Thyroid gland (tissue), 4 donors: ENCODE measurements around the gene CSAG1. TPM values are rescaled to one million over a fixed set of nuclear protein-coding genes. Genes with fewer than 3 reads are reported as not detected.
"Not testable (repeated sequence)": the region's sequence is repeated elsewhere in the genome, so short reads cannot be mapped to it uniquely, and the experiment has no call there.

Experiments
- DNase-seq, 2 donors: peaks; one replicate each; pipeline ENCODE4 v3.0.0-alpha.2; 2019
- H3K27ac ChIP-seq, 3 donors: fragments of 200-600 bp; sonication (generic); 1 replicate in 2 of 3; 2 replicates in 1 of 3; pipeline ENCODE4 v1.5.1; 2016 to 2019; ENCODE audit warnings: mild to moderate bottlenecking in 1 of 3, moderate library complexity in 1 of 3
- H3K27me3 ChIP-seq: fragments of 200-600 bp; sonication (generic); one replicate; pipeline ENCODE4 v1.5.1; 2019
- H3K36me3 ChIP-seq, 2 donors: fragments of 200-600 bp; sonication (generic); one replicate each; pipeline ENCODE4 v1.5.1; 2016 to 2019
- H3K4me1 ChIP-seq, 2 donors: fragments of 200-600 bp; sonication (generic); one replicate each; pipeline ENCODE4 v1.5.1; 2017 to 2019
- H3K4me3 ChIP-seq, 3 donors: fragments of 200-600 bp; sonication (generic); replicated peaks in 1 of 3; 1 replicate in 2 of 3; 2 replicates in 1 of 3; pipeline ENCODE4 v1.5.1; 2016; ENCODE audit warnings: mild to moderate bottlenecking in 1 of 3
- H3K9me3 ChIP-seq: fragments of 200-600 bp; sonication (generic); one replicate; pipeline ENCODE4 v1.5.1; 2017
- WGBS, 2 donors: methylation state at CpG; one replicate each; pipeline ENCODE4 v1.1.5; 2017; 5-methylcytosine and 5-hydroxymethylcytosine counted together
- intact Hi-C: fragments of 100-400 bp; cut with DNase I; formaldehyde crosslinking; loops from one replicate; pipeline ENCODE4 v1.15.1; 2023
- total RNA-seq, 4 donors: library from RNA; depleted of rRNA; stranded (reverse); fragments of >200 nt; gene quantifications; one replicate each; pipeline ENCODE4 v1.2.3, GENCODE V29; 2016

Gene CSAG1
- total RNA-seq, 4 donors from 2014 or later = not detected

DNA sequence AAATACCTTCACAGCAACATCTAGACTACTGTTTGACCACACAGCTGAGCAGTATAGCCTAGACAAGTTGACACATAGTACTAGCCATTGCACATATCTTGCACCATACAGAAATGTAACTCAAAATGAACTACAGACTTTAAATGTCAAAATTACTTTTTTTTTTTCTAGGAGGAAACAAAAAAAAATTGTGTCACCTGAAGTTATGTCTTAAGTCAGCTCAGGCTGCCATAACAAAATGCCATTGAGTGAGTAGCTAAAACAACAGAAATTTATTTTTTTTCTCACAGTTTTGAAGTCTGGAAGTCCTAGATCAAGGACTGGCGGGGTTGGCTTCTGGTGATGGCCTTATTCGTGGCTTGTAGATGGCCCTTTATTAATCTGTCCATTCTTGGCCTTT is 24.3 kb downstream of the CSAG1 start, which contains the start of gene CSAG2:
TSS of gene CSAG2 (minus strand) at position 101 of the 400 bp plus-strand sequence. CDS start 161 bp downstream, outside the sequence.
- H3K27me3 ChIP-seq, H3K4me3 ChIP-seq, H3K4me1 ChIP-seq, H3K9me3 ChIP-seq, intact Hi-C loops, H3K27ac ChIP-seq, H3K36me3 ChIP-seq, DNase-seq: not testable (repeated sequence)
- WGBS, 2 donors = no CpG with 5 or more reads among the region's 2 CpGs

- H3K9me3 ChIP-seq, H3K36me3 ChIP-seq, DNase-seq, intact Hi-C loops, H3K4me3 ChIP-seq, H3K4me1 ChIP-seq, H3K27ac ChIP-seq, H3K27me3 ChIP-seq: not testable (repeated sequence)
- 60 to 100% methylated on average over 1 to 2 of the region's 7 CpGs for WGBS, 2 donors
These were observed 27.0 kb downstream of the CSAG1 start for GRCh38 chrX:152706500-152706899.

DNA sequence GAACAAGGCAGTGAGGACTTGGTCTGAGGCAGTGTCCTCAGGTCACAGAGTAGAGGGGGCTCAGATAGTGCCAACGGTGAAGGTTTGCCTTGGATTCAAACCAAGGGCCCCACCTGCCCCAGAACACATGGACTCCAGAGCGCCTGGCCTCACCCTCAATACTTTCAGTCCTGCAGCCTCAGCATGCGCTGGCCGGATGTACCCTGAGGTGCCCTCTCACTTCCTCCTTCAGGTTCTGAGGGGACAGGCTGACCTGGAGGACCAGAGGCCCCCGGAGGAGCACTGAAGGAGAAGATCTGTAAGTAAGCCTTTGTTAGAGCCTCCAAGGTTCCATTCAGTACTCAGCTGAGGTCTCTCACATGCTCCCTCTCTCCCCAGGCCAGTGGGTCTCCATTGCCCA is 33.1 kb downstream of the CSAG1 start:
- H3K27ac ChIP-seq, H3K4me1 ChIP-seq, H3K36me3 ChIP-seq, intact Hi-C loops, DNase-seq, H3K4me3 ChIP-seq, H3K9me3 ChIP-seq, H3K27me3 ChIP-seq: not testable (repeated sequence)
- WGBS, 2 donors = 96% methylated on average over 3 of the region's 5 CpGs; no CpG with 5 or more reads in 1 of the 2 donors

DNA sequence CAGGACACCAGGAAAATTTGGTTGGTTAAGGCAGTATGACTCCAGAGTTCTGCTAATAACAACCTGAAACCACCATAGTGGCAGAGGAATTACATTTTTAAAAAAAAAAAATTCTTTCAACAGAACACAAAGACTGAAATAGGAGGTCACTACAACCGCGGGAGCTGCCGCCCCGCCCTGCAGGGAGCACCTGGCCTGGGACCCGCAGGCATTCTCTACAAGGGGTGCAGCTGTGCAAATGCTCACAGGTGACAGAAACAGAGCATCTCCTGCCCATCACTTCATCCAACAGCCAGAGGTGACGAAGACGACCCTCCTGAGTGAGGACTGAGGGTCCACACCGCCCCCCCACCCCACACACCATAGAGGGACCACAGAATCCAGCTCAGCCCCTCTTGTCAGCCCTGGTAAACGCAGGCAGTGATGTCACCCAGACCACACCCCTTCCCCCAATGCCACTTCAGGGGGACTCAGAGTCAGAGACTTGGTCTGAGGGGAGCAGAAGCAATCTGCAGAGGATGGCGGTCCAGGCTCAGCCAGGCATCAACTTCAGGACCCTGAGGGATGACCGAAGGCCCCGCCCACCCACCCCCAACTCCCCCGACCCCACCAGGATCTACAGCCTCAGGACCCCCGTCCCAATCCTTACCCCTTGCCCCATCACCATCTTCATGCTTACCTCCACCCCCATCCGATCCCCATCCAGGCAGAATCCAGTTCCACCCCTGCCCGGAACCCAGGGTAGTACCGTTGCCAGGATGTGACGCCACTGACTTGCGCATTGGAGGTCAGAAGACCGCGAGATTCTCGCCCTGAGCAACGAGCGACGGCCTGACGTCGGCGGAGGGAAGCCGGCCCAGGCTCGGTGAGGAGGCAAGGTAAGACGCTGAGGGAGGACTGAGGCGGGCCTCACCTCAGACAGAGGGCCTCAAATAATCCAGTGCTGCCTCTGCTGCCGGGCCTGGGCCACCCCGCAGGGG is 35.3 kb downstream of the CSAG1 start, which contains the start of gene MAGEA3:
TSS of gene MAGEA3 (plus strand) at position 843 of the 980 bp plus-strand sequence. CDS start 2,039 bp downstream, outside the sequence.
- H3K9me3 ChIP-seq, H3K27me3 ChIP-seq, H3K27ac ChIP-seq, H3K36me3 ChIP-seq, H3K4me1 ChIP-seq, H3K4me3 ChIP-seq, intact Hi-C loops, DNase-seq: not testable (repeated sequence)
- WGBS, 2 donors = 96% methylated on average over 5 of the region's 34 CpGs; no CpG with 5 or more reads in 1 of the 2 donors

DNA sequence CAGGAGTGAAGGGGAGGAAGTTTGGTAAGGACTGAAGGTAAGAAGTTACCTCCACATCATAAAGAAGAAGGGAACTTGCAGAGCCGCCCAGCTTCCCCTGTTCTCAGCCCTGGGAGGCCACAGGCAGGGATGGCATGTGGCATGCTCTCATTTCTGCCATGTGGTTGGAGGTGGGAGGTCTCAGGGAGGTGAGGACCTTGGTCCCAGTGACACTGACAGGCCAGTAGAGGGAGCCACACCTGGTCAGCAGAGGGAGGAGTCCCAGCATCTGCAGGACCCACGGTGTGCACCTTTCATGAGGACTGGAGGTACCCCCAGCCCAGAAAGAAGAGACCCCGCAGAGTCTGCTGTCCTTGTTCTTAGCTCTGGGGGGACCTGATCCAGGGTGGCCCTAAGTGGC is 52.5 kb downstream of the CSAG1 start:
- DNase-seq, H3K27ac ChIP-seq, H3K27me3 ChIP-seq, H3K4me3 ChIP-seq, H3K9me3 ChIP-seq, H3K36me3 ChIP-seq, intact Hi-C loops, H3K4me1 ChIP-seq: not testable (repeated sequence)
- no CpG with 5 or more reads among the region's 3 CpGs for WGBS, 2 donors

Other genes starting within 250 kb of the CSAG1 start
- gene GABRQ, start 95.8 kb downstream of the CSAG1 start, total RNA-seq = under 1 TPM in 3 of 4 donors, not detected in 1; under 0.01 to 0.15 (median 0.13) TPM
- not detected for gene MAGEA3, start 34.9 kb downstream of the CSAG1 start, total RNA-seq
- gene CSAG2, start 24.4 kb downstream of the CSAG1 start, total RNA-seq = not detected
- not detected for gene MAGEA2B, start 19.1 kb downstream of the CSAG1 start, total RNA-seq
- not detected for gene MAGEA12, start within 50 bp of the CSAG1 start, total RNA-seq
- not detected for gene MAGEA2, start 20.1 kb upstream of the CSAG1 start, total RNA-seq
- not detected for gene CSAG3, start 25.5 kb upstream of the CSAG1 start, total RNA-seq
- not detected for gene MAGEA6, start 36.0 kb upstream of the CSAG1 start, total RNA-seq
- 10 to 100 TPM; 41.9 to 64.7 (median 61.8) TPM for gene CETN2, start 97.0 kb upstream of the CSAG1 start, total RNA-seq
- gene NSDHL, start 97.3 kb upstream of the CSAG1 start, total RNA-seq = 10 to 100 TPM; 11.2 to 20.3 (median 17.0) TPM
- gene ZNF185, start 164.3 kb upstream of the CSAG1 start, total RNA-seq = 10 to 100 TPM; 23.2 to 70.4 (median 39.0) TPM